Islet precursor cell (in vitro differentiated cells): ENCODE data around the gene FN3K.
"Not testable (repeated sequence)": the region's sequence is repeated elsewhere in the genome, so short reads cannot be mapped to it uniquely, and the experiment has no call there.

Experiments used
- DNase-seq: peaks from one replicate; pipeline ENCODE4 v3.0.0-alpha.2; 2018

FN3K gene

GRCh38 chr17:82737967-82738877 lies 2.8 kb downstream of the FN3K start:
- no peak for DNase-seq

- no peak for DNase-seq
Measured at GRCh38 chr17:82740906-82741759, 5.7 kb downstream of the FN3K start.

GRCh38 chr17:82743344-82744219 lies 8.2 kb downstream of the FN3K start:
- DNase-seq, result no peak

- not testable (repeated sequence) for DNase-seq
Measured at GRCh38 chr17:82744736-82745135, 9.3 kb downstream of the FN3K start.

- DNase-seq, result no peak
Measured at GRCh38 chr17:82745524-82745923, 10.1 kb downstream of the FN3K start.

- DNase-seq, result no peak
Measured at GRCh38 chr17:82748756-82749155, 13.3 kb downstream of the FN3K start.

GRCh38 chr17:82750241-82750908 lies 15.0 kb downstream of the FN3K start:
- DNase-seq, result peak; percentile 58

GRCh38 chr17:82751171-82751570 lies 15.8 kb downstream of the FN3K start:
- DNase-seq, result no peak

- DNase-seq, result peak; percentile 95
Measured at GRCh38 chr17:82751571-82752370, 16.4 kb downstream of the FN3K start, which contains the start of gene TBCD. TSS of gene TBCD (plus strand) at chr17:82752065. CDS start at chr17:82752194, 129 bp downstream.

GRCh38 chr17:82752371-82753200 lies 17.2 kb downstream of the FN3K start:
- peak; percentile 69 for DNase-seq

GRCh38 chr17:82753201-82753464 lies 17.7 kb downstream of the FN3K start:
- no peak for DNase-seq

GRCh38 chr17:82754297-82755208 lies 19.1 kb downstream of the FN3K start:
- DNase-seq, result peak; percentile 72

- DNase-seq, result no peak
Measured at GRCh38 chr17:82756166-82756565, 20.8 kb downstream of the FN3K start.

GRCh38 chr17:82765371-82765770 lies 30.0 kb downstream of the FN3K start:
- no peak for DNase-seq

GRCh38 chr17:82767041-82767754 lies 31.8 kb downstream of the FN3K start:
- DNase-seq, result peak; percentile 71

- no peak for DNase-seq
Measured at GRCh38 chr17:82769041-82769440, 33.6 kb downstream of the FN3K start.

GRCh38 chr17:82772026-82772425 lies 36.6 kb downstream of the FN3K start:
- DNase-seq, result no peak

- not testable (repeated sequence) for DNase-seq
Measured at GRCh38 chr17:82774456-82774855, 39.0 kb downstream of the FN3K start.
